Activated effector memory CD4-positive, alpha-beta T cell treated with anti-CD3 and anti-CD28 coated beads, Interleukin-2, amount 50 U/mL, for 16 hours (primary cell): ENCODE data around the gene APOA5.
"Not testable (repeated sequence)": the region's sequence is repeated elsewhere in the genome, so short reads cannot be mapped to it uniquely, and the experiment has no call there.

Experiments
- DNase-seq: peaks from one replicate; pipeline ENCODE4 v3.0.0-alpha.2; 2020

The APOA5 gene

DNA sequence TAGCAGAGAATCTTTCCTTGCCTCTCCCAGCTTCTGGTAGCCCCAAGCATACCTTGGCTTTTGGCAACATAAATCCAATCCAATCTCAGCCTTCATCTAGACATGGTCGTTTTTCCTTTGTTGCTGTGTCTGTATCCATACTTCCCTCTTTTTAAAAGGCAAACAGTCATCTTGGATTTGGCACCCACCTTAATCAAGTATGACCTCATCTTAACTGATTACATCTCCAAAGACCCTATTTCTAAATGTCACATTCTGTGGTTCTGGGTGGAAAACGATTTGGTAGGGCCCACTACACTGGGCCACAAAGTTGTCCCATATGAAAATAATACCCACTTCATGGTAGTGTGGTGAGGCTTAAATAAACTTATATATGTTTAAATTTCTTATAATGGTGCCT lies 19.7 kb downstream of the APOA5 start:
- no peak for DNase-seq

- DNase-seq: no peak
Observed at GRCh38 chr11:116762132-116762531, 29.5 kb downstream of the APOA5 start.

DNA sequence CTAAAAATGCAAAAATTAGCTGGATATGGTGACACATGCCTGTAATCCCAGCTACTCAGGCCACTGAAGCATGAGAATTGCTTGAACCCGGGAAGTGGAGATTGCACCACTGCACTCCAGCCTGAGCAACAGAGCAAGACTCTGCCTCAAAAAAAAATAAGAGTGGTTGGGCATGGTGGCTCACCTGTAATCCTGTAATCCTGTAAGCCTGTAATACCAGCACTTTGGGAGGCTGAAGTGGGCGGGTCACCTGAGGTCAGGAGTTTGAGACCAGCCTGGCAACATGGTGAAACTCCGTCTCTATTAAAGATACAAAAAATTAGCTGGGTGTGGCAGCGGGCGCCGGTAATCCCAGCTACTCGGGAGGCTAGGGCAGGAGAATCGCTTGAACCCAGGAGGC lies 35.6 kb downstream of the APOA5 start:
- DNase-seq: not testable (repeated sequence)

- no peak for DNase-seq
Observed at GRCh38 chr11:116750070-116750718, 41.5 kb downstream of the APOA5 start.

DNA sequence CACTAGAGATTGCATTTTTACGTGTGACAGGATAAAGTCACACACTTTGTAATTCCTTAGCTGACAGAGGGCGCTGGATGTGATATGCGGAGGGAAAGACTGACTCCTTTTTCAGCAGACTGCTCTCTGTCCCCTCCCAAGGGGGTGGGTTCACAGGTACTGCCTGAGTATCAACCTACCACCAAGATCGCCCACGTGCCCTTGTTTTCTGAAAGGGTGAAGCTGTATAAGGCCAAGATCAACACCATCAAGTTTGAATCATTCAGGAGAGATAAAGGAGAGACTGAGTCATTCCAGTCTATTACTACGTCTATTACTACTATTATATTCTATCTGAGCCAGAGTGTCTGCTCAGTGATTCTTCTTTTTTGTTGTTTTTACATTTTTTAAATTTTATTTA lies 49.6 kb downstream of the APOA5 start:
- DNase-seq: no peak

- no peak for DNase-seq
Observed at GRCh38 chr11:116740741-116741140, 50.9 kb downstream of the APOA5 start.
